A673 (cell line): Measurements from ENCODE around the gene BROX.

Experiments used
- CTCF ChIP-seq: fragments of 300-800, 200-600 bp; sonication (generic); conservative IDR thresholded peaks from 2 replicates; pipeline ENCODE4 v1.5.1; 2017; ENCODE audit warnings: low read depth, mild to moderate bottlenecking, antibody characterized with exemption, low read length, moderate library complexity, mixed read lengths
- EZH2 ChIP-seq: fragments of 200-600 bp; sonication (generic); IDR thresholded peaks from 2 replicates; pipeline ENCODE4 v1.6.1; 2017; ENCODE audit warnings: borderline replicate concordance, low read depth, mild to moderate bottlenecking, mixed read lengths, antibody characterized with exemption, low read length; ENCODE audit not compliant: poor library complexity, severe bottlenecking

DNA sequence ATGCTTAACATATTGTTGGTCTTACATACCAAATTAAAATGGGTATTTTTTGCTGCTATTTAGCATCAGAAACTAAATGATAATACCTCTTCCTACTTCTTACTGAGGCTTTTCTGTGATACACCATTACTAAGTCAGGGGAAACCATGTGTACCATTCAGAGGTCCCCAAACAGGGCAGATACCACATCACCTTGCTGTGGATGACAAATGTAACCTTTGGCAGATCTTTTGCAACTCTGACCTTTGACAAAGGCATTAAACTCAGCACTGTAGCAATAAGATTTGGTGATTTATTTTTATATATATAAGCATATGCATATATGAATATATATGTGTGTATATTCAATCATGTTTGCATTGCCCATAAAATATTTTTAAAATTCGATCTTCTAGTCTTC lies 27.6 kb downstream of the BROX start:
- TF ChIP-seq CTCF = no peak
- TF ChIP-seq EZH2 = no peak
